Measurements from ENCODE around the gene CEL.
"Not testable (repeated sequence)": the region's sequence is repeated elsewhere in the genome, so short reads cannot be mapped to it uniquely, and the experiment has no call there.

Gene CEL

GRCh38 chr9:133086212-133086860, 24.6 kb downstream of the CEL start:
- not testable (repeated sequence) for DNase-seq (ENCODE audit: low spot score)

- no peak for DNase-seq (ENCODE audit: low spot score)
Observed at GRCh38 chr9:133086894-133087293, 25.1 kb downstream of the CEL start.

- no peak for DNase-seq (ENCODE audit: low spot score)
Observed at GRCh38 chr9:133087429-133088145, 25.8 kb downstream of the CEL start.

- no peak for DNase-seq (ENCODE audit: low spot score)
Observed at GRCh38 chr9:133088146-133088750, 26.5 kb downstream of the CEL start.

GRCh38 chr9:133088756-133089155, 27.0 kb downstream of the CEL start:
- no peak for DNase-seq (ENCODE audit: low spot score)

DNA sequence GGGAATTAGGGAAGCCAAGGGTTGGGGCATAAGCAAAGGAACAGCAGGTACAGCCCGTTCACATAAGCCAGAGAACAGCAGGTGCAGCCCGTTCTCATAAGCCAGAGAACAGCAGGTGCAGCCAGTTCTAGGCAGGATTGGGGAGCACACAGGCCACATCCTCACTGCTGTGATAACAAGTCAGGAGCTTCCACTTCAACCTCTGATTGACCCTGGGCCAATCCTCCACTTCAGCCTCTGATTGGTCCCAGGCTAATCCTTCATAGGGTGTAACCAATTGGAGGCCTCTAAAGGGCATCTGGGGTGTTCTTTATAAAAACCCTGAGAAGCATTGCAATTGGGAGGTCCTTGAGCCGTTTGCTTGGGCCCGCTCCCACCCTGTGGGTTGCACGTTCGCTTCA, 27.5 kb downstream of the CEL start:
- no peak for DNase-seq (ENCODE audit: low spot score)

DNA sequence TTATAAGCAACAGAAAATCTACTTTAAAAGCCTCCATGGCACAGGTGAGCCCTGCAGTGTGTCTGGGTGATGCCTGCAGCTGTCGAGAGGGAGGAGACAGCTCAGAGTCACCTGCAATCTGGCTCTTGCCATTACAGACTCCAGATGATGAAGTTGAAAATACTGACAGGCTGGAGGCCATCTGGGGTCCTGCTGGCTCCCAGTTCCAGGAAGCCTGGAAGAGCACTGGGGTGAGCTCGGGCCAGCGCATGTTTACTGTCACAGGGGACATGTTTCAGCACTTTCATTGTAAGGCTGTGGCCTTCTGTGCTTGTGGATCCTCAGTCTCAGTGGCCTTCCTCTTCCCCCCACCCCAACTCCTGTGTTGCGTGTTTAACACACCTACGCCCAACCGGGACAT, 28.4 kb downstream of the CEL start:
- no peak for DNase-seq (ENCODE audit: low spot score)

DNA sequence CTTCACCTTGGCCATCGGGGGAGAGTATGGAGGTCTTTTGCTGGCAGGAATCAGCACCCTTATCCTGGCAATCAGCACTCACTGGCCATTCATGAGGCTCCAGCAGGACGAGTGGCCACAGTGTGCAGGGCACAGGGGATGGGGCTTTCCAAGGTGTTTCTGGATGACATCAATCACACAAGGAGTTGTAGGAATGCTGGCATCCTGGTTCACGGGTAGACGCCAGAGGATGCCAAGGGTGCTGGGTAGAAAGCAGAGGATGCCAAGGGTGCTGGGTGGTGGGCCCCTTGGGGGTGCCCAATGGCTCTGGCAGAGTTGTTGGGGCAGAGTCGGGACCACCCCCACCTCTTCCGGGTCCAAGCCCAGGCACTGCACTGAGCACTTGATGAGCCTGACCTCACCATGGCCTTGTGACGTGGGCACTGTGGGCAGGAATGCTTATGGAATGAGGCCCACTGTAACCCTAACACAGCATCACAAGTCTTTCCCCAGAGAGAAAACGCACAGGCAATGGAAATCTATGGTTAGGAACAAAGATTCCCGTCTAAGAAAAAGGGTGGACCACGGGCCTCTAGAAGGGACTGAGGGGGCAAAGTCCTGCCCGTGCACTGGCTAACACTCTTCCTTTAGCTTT, 29.1 kb downstream of the CEL start:
- DNase-seq (ENCODE audit: low spot score), result no peak

DNA sequence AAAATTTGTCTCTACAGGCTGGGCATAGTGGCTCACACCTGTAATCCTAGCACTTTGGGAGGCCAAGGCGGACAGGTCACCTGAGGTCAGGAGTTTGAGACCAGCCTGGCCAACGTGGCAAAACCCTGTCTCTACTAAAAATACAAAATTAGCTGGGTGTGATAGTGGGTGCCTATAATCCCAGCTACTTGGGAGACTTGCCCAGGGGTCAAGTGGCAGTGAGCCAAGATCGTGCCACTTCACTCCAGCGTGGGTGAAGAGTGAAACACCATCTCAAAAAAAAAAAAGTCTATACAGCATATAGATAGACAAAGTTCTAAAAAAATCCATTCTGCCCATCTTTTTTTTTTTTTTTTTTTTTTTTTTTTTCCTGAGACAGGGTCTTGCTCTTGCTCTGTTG, 32.6 kb downstream of the CEL start:
- not testable (repeated sequence) for DNase-seq (ENCODE audit: low spot score)

DNA sequence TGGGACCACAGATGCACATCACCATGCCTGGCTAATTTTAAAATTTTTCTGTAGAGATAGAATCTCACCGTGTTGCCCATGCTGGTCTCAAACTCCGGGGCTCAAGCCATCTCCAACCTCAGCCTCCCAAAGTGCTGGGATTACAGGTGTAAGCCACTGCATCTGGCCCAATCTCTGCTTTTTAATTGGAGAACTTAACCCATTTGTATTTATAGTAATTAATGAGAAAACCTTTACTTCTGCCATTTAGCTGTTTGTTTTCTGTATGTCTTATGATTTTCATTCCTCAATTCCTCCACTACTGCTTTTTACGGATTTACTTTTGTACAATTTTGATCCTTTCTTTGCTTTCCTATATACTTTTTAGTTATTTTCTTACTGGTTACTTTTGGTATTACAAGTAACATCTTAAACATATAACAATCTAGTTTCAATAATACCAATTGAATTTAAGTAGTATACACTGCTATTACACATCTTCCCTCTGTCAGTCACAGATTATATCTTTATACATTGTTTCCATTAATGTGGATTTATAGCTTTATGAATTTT, 33.1 kb downstream of the CEL start:
- no peak for DNase-seq (ENCODE audit: low spot score)

DNA sequence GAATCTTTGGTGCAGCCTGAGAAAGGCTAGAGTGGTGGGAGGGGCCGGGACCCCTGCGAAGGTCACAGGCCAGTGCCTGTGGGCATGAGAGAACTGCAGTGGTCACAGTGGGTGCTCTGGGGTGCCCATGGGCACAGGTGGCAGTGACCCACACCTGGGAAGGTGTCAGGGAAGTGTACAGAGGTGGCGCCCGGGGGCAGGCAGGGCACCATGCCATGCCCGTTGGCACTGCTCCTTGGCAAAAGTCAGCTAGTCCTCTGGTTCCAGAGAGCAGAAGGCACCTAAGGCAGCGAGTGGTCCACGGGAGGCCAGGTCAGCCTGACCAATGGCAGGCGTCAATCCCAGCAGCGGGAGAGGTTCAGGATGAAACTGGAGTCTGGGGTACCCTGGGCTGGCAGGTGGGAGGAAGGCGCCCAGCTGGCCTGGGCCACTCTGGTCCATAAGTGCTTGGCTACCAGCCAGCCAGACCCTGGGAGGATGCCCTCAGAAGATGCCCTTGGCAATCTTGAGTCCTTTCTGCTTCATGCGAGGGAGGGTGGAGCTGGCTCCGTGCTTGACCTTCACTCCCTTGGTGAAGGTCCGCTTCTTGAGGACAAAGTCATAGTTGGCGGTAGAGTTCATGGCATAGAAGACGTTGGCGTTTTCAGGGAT, 36.4 kb downstream of the CEL start:
- DNase-seq (ENCODE audit: low spot score), result no peak

DNA sequence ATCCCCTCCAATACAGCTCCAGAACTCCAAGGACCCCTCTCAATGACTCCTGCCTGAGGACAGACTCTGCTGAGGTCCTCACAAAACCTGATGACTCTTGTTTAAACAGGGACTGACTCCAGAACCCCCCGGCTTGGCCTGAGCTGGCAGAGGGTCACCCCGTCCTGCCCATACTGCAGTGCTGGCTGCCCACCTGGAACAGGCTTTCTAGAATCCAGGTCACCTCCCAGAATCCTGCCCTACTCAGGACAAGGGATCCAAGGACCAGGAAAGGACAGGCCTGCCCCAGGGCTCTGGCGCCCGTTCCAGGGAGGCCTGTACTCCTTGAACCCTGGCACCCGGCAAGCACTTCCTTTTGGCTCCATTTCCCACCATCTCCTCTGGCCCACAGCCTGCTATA, 37.1 kb downstream of the CEL start:
- no peak for DNase-seq (ENCODE audit: low spot score)

DNA sequence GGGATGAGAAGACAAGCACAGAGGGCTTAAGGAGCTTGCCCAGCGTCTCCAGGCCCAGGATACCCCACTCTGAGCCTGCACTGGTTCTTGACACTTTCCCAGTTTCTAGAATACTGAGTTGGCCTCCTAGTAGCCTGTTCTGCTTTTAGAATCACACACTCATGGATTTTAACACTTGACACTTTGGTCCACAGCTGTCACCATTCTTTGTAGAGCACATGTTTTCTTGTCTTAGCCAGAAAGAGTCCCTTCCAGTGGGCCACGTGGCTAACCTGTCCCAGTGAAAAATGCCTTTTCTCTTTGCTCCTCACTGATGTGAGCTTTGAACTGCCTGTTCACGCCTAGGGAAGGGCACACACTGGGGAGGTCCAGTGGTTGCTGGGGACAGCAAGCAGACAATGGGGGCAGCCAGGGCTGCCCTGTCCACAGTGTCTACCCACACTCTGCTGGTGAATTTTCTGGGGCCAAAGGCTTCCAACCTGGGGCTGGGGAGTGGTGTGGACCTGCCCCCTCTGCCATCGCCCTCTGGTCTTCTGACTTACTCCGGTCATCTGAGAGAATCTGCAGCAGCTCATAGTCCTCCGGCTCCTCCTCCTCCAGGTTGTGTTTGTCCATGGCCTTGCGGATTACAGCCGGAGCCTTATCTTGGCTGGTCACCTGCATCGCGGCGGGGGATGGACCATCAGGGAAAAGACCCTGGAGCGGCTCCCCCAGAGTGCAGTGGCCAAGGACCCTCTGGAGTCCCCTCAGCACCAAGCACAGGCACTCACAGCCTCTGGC, 38.1 kb downstream of the CEL start:
- DNase-seq (ENCODE audit: low spot score), result no peak

DNA sequence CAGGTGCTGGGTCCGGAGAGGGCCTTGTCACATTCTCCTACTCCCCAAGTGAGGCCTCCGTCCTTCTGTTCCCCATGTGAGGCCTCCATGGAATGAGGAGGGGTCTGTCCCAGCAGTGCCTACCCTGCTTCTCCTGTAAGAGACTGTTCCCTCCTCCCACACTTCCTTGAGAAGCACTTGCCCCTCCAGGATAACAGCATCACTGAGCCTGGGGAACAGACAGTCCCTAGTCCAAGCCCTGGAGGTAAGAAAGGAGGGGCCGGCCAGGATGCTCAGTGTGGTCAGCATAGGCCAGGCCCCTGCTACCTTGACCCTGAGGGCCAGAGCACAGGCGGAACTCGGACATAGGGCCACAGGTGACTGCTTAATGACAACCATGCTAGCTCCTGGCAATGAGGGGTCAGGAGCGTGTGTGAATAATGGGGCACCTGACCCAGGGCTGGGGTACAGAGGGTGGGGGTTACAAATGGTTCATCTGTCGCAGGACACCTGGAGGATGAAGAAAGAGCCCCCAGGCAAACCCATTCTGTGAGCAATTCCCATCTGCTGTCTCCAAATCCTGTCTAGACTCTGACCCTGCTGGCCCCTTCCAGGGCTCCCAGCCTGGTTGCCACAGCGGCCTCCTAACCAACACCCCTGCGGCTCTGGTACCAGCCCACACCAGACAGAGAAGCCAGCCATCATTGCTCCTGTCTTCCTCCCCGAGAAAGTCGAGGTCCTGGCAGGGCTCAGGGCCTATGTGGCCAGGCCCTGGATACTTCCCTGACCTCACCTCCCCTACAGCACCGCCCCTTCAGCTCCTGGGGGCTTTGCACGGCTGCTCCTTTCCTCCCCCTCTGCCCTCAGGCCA, 39.0 kb downstream of the CEL start:
- no peak for DNase-seq (ENCODE audit: low spot score)

GRCh38 chr9:133101356-133102189, 39.8 kb downstream of the CEL start:
- DNase-seq (ENCODE audit: low spot score), result no peak

DNA sequence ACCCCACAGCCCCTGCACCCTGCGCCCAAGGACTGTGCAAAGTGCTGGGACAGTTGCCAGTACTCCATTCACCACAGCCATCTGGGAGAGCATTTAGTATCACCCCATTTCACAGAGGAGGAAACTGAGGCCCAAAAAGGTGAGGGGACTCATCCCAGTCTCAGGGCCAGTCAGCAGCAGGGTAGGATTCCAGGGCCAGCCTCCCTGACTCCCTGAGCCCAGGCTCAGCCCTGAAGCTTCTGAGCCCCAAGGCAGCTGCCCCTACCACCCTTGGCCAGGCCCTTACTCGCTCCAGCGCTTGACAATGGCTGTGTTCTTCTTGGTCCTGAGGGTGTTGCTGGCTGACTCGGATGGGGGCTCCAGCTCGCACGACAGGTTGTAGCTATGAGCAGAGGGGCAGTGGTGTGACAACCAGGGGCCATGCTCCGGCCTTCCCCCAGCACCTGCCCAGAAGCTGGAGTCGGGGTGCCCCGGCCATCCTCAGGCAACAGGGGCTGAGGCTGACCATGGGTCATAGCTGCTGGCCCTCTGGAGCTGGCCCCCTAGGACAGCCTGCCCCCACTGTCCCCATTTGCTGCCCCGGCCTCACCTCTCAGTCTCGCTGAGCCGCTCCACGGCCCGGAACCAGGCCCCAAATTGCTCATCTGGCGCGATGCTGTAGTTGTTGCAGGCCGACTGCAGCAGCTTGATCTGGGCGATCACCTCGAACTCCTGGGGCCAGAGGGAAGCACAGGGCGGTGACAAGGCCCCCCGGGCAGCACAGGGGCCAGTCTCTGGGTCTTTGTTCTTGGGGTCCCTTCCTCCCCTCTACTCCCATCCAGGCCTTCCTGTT, 40.6 kb downstream of the CEL start:
- DNase-seq (ENCODE audit: low spot score), result no peak

GRCh38 chr9:133103183-133103986, 41.6 kb downstream of the CEL start:
- DNase-seq (ENCODE audit: low spot score), result peak; percentile 53

Data from kidney capillary endothelial cell (primary cell).